HCT116 (cell line): Measurements from ENCODE around the gene VIPR2.
"Not testable (repeated sequence)": the region's sequence is repeated elsewhere in the genome, so short reads cannot be mapped to it uniquely, and the experiment has no call there.

Experiments used
- ELF1 ChIP-seq: IDR thresholded peaks from 2 replicates; pipeline ENCODE4 v1.6.1; 2012; ENCODE audit warnings: low read depth, borderline replicate concordance
- EZH2 ChIP-seq: fragments of 200-600 bp; sonication (generic); IDR thresholded peaks from 2 replicates; pipeline ENCODE4 v1.6.1; 2017; ENCODE audit warnings: antibody characterized with exemption, mixed run types
- EZH2phosphoT487 ChIP-seq: fragments of 200-600 bp; IDR thresholded peaks from 2 replicates; pipeline ENCODE4 v1.6.1; 2018; ENCODE audit warnings: antibody characterized with exemption, borderline replicate concordance
- JUND ChIP-seq: IDR thresholded peaks from 2 replicates; pipeline ENCODE4 v1.6.1; 2012
- POLR2A ChIP-seq: IDR thresholded peaks from 2 replicates; pipeline ENCODE4 v1.7.0; 2011; ENCODE audit warnings: borderline replicate concordance; ENCODE audit not compliant: insufficient read depth, insufficient read length; ENCODE audit errors: extremely low read depth
- POLR2AphosphoS5 ChIP-seq: IDR thresholded peaks from 2 replicates; pipeline ENCODE4 v1.6.1; 2011; ENCODE audit warnings: mild to moderate bottlenecking, low read depth, low read length, moderate library complexity
- RAD21 ChIP-seq: IDR thresholded peaks from 2 replicates; pipeline ENCODE4 v1.6.1; 2012; ENCODE audit warnings: low read depth, mild to moderate bottlenecking
- SP1 ChIP-seq: IDR thresholded peaks from 2 replicates; pipeline ENCODE4 v1.6.1; 2012; ENCODE audit warnings: low read depth
- SRF ChIP-seq: IDR thresholded peaks from 2 replicates; pipeline ENCODE4 v1.6.1; 2012; ENCODE audit warnings: low read depth
- TF ChIP-seq, protein P1 (sequence below), 3 experiments: fragments of 200-600 bp in 1 of 3; sonication (generic) in 1 of 3; IDR thresholded peaks in 2 of 3; conservative IDR thresholded peaks in 1 of 3; 2 replicates each; pipeline ENCODE4 v1.5.1; 2012 to 2017; ENCODE audit warnings: low read depth in 2 of 3, low read length in 2 of 3, antibody characterized with exemption in 1 of 3, borderline replicate concordance in 1 of 3, control low read depth in 1 of 3, mild to moderate bottlenecking in 1 of 3, mixed read lengths in 1 of 3, mixed run types in 1 of 3, moderate library complexity in 1 of 3; ENCODE audit not compliant: insufficient read depth in 1 of 3
- TF ChIP-seq, protein P2 (sequence below): IDR thresholded peaks from 2 replicates; pipeline ENCODE4 v1.6.1; 2012; ENCODE audit warnings: low read depth
- TF ChIP-seq, protein P3 (sequence below): IDR thresholded peaks from 2 replicates; pipeline ENCODE4 v1.6.1; 2012

DNA sequence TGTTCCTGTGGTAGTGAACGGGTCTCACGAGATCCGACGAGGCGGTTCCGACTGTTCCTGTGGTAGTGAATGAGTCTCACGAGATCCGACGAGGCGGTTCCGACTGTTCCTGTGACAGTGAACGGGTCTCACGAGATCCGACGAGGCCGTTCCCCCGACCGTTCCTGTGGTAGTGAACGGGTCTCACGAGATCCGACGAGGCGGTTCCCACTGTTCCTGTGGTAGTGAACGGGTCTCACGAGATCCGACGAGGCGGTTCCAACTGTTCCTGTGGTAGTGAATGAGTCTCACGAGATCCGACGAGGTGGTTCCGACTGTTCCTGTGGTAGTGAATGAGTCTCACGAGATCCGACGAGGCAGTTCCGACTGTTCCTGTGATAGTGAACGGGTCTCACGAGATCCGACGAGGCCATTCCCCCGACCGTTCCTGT is 43.0 kb downstream of the VIPR2 start:
- not testable (repeated sequence) for TF ChIP-seq SRF, SP1, EZH2, JUND, EZH2phosphoT487, RAD21, POLR2A, ELF1, POLR2AphosphoS5
- TF ChIP-seq, protein P1, sequence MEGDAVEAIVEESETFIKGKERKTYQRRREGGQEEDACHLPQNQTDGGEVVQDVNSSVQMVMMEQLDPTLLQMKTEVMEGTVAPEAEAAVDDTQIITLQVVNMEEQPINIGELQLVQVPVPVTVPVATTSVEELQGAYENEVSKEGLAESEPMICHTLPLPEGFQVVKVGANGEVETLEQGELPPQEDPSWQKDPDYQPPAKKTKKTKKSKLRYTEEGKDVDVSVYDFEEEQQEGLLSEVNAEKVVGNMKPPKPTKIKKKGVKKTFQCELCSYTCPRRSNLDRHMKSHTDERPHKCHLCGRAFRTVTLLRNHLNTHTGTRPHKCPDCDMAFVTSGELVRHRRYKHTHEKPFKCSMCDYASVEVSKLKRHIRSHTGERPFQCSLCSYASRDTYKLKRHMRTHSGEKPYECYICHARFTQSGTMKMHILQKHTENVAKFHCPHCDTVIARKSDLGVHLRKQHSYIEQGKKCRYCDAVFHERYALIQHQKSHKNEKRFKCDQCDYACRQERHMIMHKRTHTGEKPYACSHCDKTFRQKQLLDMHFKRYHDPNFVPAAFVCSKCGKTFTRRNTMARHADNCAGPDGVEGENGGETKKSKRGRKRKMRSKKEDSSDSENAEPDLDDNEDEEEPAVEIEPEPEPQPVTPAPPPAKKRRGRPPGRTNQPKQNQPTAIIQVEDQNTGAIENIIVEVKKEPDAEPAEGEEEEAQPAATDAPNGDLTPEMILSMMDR (IDR thresholded peaks at IDR 0.05 in 2 of 3, conservative IDR thresholded peaks at IDR 0.05 in 1 of 3; ENCODE audit: borderline replicate concordance in 1 of 3, insufficient read depth in 1 of 3, low read depth in 2 of 3, low read length in 2 of 3): not testable (repeated sequence)
- TF ChIP-seq, protein P2, sequence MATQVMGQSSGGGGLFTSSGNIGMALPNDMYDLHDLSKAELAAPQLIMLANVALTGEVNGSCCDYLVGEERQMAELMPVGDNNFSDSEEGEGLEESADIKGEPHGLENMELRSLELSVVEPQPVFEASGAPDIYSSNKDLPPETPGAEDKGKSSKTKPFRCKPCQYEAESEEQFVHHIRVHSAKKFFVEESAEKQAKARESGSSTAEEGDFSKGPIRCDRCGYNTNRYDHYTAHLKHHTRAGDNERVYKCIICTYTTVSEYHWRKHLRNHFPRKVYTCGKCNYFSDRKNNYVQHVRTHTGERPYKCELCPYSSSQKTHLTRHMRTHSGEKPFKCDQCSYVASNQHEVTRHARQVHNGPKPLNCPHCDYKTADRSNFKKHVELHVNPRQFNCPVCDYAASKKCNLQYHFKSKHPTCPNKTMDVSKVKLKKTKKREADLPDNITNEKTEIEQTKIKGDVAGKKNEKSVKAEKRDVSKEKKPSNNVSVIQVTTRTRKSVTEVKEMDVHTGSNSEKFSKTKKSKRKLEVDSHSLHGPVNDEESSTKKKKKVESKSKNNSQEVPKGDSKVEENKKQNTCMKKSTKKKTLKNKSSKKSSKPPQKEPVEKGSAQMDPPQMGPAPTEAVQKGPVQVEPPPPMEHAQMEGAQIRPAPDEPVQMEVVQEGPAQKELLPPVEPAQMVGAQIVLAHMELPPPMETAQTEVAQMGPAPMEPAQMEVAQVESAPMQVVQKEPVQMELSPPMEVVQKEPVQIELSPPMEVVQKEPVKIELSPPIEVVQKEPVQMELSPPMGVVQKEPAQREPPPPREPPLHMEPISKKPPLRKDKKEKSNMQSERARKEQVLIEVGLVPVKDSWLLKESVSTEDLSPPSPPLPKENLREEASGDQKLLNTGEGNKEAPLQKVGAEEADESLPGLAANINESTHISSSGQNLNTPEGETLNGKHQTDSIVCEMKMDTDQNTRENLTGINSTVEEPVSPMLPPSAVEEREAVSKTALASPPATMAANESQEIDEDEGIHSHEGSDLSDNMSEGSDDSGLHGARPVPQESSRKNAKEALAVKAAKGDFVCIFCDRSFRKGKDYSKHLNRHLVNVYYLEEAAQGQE: not testable (repeated sequence)
- TF ChIP-seq, protein P3, sequence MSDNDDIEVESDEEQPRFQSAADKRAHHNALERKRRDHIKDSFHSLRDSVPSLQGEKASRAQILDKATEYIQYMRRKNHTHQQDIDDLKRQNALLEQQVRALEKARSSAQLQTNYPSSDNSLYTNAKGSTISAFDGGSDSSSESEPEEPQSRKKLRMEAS: not testable (repeated sequence)
